Mesenchymal stem cell (in vitro differentiated cells and primary cell): ENCODE measurements around the gene CYP46A1.

ENCODE experiments used
- DNase-seq: peaks from one replicate; pipeline ENCODE4 v3.0.0-alpha.2; 2013
- H2AFZ ChIP-seq: one replicate; pipeline ENCODE4 v1.6.1; 2013; ENCODE audit warnings: low read depth, mild to moderate bottlenecking, control low read depth, inconsistent platforms, low read length, moderate library complexity
- H2AK5ac ChIP-seq: 2 replicates; pipeline ENCODE4 v1.6.1; 2013; ENCODE audit warnings: low read length, moderate library complexity, mild to moderate bottlenecking, inconsistent platforms; ENCODE audit not compliant: severe bottlenecking
- H2BK120ac ChIP-seq: one replicate; pipeline ENCODE4 v1.6.1; 2013; ENCODE audit warnings: low read depth, mild to moderate bottlenecking, inconsistent platforms, low read length, moderate library complexity
- H2BK12ac ChIP-seq, 2 experiments: one replicate each; pipeline ENCODE4 v1.6.1; 2013; ENCODE audit warnings: inconsistent platforms in 2 of 2, low read length in 2 of 2, mild to moderate bottlenecking in 2 of 2, moderate library complexity in 2 of 2, control low read depth in 1 of 2
- H2BK15ac ChIP-seq: one replicate; pipeline ENCODE4 v1.6.1; 2013; ENCODE audit warnings: mild to moderate bottlenecking, low read depth, inconsistent platforms; ENCODE audit not compliant: poor library complexity, severe bottlenecking
- H2BK5ac ChIP-seq: 2 replicates; pipeline ENCODE4 v1.6.1; 2013; ENCODE audit warnings: low read depth, mild to moderate bottlenecking, low read length, control low read depth, inconsistent platforms; ENCODE audit not compliant: poor library complexity, severe bottlenecking
- H3K14ac ChIP-seq, 2 experiments: one replicate each; pipeline ENCODE4 v1.6.1; 2013; ENCODE audit warnings: inconsistent platforms in 2 of 2, low read length in 2 of 2, control low read depth in 1 of 2, mild to moderate bottlenecking in 1 of 2, moderate library complexity in 1 of 2
- H3K18ac ChIP-seq, 2 experiments: one replicate each; pipeline ENCODE4 v1.6.1; 2013; ENCODE audit warnings: inconsistent platforms in 2 of 2, low read length in 2 of 2, control low read depth in 1 of 2, low read depth in 1 of 2, mild to moderate bottlenecking in 1 of 2
- H3K23ac ChIP-seq, 2 experiments: one replicate each; pipeline ENCODE4 v1.6.1; 2013; ENCODE audit warnings: inconsistent platforms in 2 of 2, low read length in 2 of 2, mild to moderate bottlenecking in 2 of 2, moderate library complexity in 2 of 2, control low read depth in 1 of 2
- H3K27ac ChIP-seq: 2 replicates; pipeline ENCODE4 v1.5.1; 2013; ENCODE audit warnings: mild to moderate bottlenecking, moderate library complexity, low read length, control low read depth, inconsistent platforms; ENCODE audit not compliant: poor library complexity, severe bottlenecking
- H3K27me3 ChIP-seq, 2 experiments: 2 replicates each; pipeline versions ENCODE4 v1.6.1 to v1.7.0; 2013; ENCODE audit warnings: low read length in 2 of 2, mild to moderate bottlenecking in 2 of 2, moderate library complexity in 2 of 2, control low read depth in 1 of 2, inconsistent platforms in 1 of 2; ENCODE audit not compliant: control insufficient read depth in 1 of 2, insufficient read depth in 1 of 2
- H3K36me3 ChIP-seq, 2 experiments: 2 replicates each; pipeline versions ENCODE4 v1.6.1 to v1.7.0; 2013; ENCODE audit warnings: low read length in 2 of 2, control low read depth in 1 of 2, inconsistent platforms in 1 of 2, low read depth in 1 of 2, mild to moderate bottlenecking in 1 of 2; ENCODE audit not compliant: insufficient read depth in 2 of 2, control insufficient read depth in 1 of 2
- H3K4ac ChIP-seq, 2 experiments: one replicate each; pipeline ENCODE4 v1.6.1; 2013; ENCODE audit warnings: inconsistent platforms in 2 of 2, low read length in 2 of 2, mild to moderate bottlenecking in 2 of 2, moderate library complexity in 2 of 2, control low read depth in 1 of 2, low read depth in 1 of 2
- H3K4me1 ChIP-seq: 2 replicates; pipeline ENCODE4 v1.6.1; 2013; ENCODE audit warnings: low read depth, low read length, control low read depth; ENCODE audit not compliant: control insufficient read depth, insufficient read depth
- H3K4me2 ChIP-seq: 2 replicates; pipeline ENCODE4 v1.6.1; 2013; ENCODE audit warnings: low read length, mild to moderate bottlenecking, inconsistent platforms; ENCODE audit not compliant: poor library complexity, severe bottlenecking
- H3K4me3 ChIP-seq, 2 experiments: 2 replicates each; pipeline versions ENCODE4 v1.5.1 to v1.7.0; 2013; ENCODE audit warnings: low read length in 2 of 2, mild to moderate bottlenecking in 2 of 2, control low read depth in 1 of 2, low read depth in 1 of 2; ENCODE audit not compliant: insufficient read depth in 1 of 2
- H3K79me1 ChIP-seq: replicated peaks from 2 replicates; pipeline ENCODE4 v1.6.1; 2013; ENCODE audit warnings: mild to moderate bottlenecking, control low read depth, low read length, inconsistent platforms; ENCODE audit not compliant: poor library complexity, severe bottlenecking
- H3K9ac ChIP-seq: 2 replicates; pipeline ENCODE4 v1.7.0; 2013; ENCODE audit warnings: mild to moderate bottlenecking, low read length, moderate library complexity
- H3K9me3 ChIP-seq: 2 replicates; pipeline ENCODE4 v1.7.0; 2013; ENCODE audit warnings: mild to moderate bottlenecking, low read length; ENCODE audit not compliant: control insufficient read depth
- H4K8ac ChIP-seq: one replicate; pipeline ENCODE4 v1.6.1; 2013; ENCODE audit warnings: inconsistent platforms, mild to moderate bottlenecking, low read length, moderate library complexity
- H4K91ac ChIP-seq: one replicate; pipeline ENCODE4 v1.6.1; 2013; ENCODE audit warnings: mild to moderate bottlenecking, low read length, inconsistent platforms
- WGBS: methylation state at CpG from one replicate; pipeline ENCODE4 v1.1.7; 2013; ENCODE audit warnings: mixed read lengths; 5-methylcytosine and 5-hydroxymethylcytosine counted together

CYP46A1 gene

DNA sequence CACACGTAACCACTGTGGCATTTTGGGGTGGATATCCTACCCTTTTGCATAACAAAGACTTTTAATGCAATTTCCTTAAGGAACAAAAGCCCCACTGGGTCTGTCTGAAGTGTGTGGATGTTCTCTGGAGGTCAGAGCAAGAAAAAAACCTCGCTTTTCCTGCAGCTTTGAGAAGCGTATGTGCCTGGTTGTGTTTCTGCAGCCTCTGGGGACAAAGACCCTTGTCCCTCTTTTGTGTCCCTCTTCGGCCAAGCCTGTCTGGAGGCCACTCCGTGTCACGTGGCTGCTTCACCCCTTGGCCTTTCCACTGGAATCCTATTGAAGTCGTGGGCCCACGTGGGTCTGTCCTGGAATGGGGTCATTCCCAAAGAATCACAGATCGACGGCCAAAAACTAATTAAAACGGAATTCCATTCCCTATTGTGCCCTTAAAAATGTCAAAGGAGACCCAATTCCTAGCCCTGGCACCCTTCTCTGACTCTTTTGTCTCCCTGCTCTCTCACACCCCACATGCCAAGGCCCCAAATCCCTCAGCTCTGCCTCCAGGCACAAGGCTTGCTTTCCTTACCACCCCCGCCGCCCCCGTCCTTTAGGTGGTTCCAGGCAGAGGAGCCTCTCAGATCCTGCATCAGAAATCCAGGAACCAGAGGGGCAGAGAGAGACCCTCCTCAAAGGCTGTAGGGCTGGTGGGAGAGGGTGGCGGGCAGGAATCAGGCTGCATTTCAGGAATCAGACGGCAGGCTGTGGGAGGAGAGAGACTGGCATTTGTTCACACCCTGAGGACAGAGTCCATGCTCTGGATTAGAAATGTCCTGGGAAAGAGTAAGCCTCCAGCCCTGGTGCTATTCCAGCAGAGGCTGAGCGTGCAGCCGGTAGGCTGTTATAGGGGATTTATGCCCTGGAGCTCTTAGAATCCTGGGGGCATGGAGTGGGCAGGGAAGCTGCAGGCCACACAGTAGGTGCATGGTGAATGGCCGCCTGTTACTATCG is 12.6 kb upstream of the CYP46A1 start:
- WGBS: 59% methylated on average over 19 of the region's 20 CpGs
- H3K27ac ChIP-seq: no peak overlapping the region
- H4K8ac ChIP-seq: no peak overlapping the region
- H4K91ac ChIP-seq: peak overlapping the region; percentile 18
- H3K14ac ChIP-seq: no peak overlapping the region
- H3K4me3 ChIP-seq: peak overlapping the region in 1 of 2 experiments; percentile 7
- H2BK12ac ChIP-seq: no peak overlapping the region
- H3K79me1 ChIP-seq: no peaks in the 10 kb centered on the region
- H2BK5ac ChIP-seq: no peak overlapping the region
- H2AK5ac ChIP-seq: no peak overlapping the region
- H2AFZ ChIP-seq: no peak overlapping the region
- no peaks in the 10 kb centered on the region for H3K9me3 ChIP-seq
- DNase-seq: no peak
- no peak overlapping the region for H3K4ac ChIP-seq
- H3K9ac ChIP-seq: peak overlapping the region; percentile 12
- peaks cover 4 to 10% of the 10 kb centered on the region in 2 experiments for H3K27me3 ChIP-seq
- H2BK120ac ChIP-seq: no peak overlapping the region
- H3K36me3 ChIP-seq: peaks cover 0 to 2% of the 10 kb centered on the region in 2 experiments
- no peak overlapping the region for H3K4me2 ChIP-seq
- no peak overlapping the region for H3K23ac ChIP-seq
- no peak overlapping the region for H3K18ac ChIP-seq
- H2BK15ac ChIP-seq: no peak overlapping the region
- no peaks in the 10 kb centered on the region for H3K4me1 ChIP-seq

DNA sequence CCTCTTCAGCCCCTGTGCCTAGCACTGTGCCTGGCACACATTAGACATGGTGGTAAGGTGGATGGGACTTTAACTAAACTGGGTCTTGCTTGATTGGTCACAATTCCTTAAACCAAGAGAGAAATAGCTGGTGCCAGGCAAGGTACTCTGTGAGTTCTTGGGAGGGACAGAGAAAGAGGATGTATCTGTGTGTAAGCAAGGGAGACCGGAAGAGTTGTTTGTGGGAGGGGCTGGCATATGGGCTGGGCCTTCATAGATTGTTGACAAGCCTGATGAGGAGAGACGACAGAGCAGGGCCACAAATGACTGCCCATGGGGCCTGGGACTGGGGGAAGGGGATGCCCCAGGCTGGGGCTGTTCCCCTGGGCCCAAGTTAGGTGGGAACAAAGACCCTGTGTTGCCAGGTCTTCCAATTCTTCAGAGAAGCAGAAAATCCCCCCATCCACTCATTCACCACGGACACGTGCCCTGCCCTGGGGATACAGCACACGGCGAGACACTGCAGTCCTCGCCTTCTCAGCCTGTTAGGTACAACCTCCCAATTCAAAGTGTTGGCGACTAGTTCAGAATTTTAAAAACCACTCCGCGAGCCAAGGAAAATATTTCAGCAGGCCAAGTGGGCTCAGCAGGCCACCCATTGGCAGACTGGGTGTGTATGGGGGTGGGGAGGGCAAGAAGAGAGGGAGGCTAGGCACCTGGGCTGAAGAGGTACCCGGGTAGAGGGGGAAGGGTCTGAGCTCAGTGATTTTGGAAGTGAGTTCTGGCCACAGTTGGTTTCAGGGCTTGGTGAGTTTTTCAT is 11.4 kb upstream of the CYP46A1 start:
- Histone ChIP-seq H3K27ac (no peak overlapping the region), H2AFZ (no peak overlapping the region), H4K91ac (no peak overlapping the region), H3K14ac (no peak overlapping the region), H3K36me3 (peaks cover 0 to 5% of the 10 kb centered on the region in 2 experiments), H3K23ac (no peak overlapping the region), H3K27me3 (peaks cover 4 to 7% of the 10 kb centered on the region in 2 experiments), H3K4ac (no peak overlapping the region), H3K4me2 (no peak overlapping the region), H2BK12ac (no peak overlapping the region), H3K4me3 (no peak overlapping the region), H2BK15ac (no peak overlapping the region), H2BK120ac (no peak overlapping the region), H3K9ac (no peak overlapping the region), H3K4me1 (no peaks in the 10 kb centered on the region), H2BK5ac (no peak overlapping the region), H3K9me3 (peaks cover 8% of the 10 kb centered on the region), H3K79me1 (no peaks in the 10 kb centered on the region), H2AK5ac (no peak overlapping the region), H4K8ac (no peak overlapping the region), H3K18ac (peak overlapping the region in 1 of 2 experiments; percentile 21)
- DNase-seq: no peak
- WGBS: 79% methylated on average over 11 of the region's 11 CpGs

DNA sequence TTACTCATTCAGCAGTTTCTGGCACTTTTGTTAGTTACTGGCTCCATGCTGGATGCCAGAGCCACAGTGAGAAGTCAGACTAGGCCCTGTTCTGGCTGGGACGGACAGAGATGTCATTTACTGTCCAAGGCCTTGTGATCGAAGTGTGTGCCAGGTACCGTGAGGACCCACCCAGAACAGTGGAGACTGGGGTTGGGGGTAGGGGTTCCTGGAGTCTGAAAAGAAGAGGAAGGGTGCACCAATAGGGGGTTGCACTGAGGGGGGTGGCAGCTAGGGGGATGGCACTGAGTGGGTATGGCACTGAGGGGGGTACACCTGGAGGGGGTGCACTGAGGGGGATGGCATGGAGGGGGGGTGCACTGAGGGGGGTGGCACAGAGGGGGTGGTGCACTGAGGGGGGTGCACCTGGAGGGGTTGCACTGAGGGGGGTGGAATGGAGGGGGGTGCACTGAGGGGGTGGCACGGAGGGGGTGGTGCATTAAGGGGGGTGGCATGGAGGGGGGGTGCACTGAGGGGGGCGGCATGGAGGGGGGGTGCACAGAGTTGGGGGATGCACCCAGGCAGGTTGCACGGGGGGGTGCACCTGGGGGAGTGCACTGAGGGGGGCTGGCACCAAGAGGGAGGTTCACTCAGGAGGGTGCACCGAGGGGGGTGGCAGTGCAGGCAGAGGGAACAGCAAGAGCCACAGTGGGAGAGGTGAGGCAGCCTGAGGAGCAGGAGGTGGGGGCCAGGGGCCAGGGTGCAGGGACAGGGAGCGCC is 10.6 kb upstream of the CYP46A1 start:
- Histone ChIP-seq H3K4me1 (no peaks in the 10 kb centered on the region), H3K9me3 (peaks cover 16% of the 10 kb centered on the region), H2AK5ac (no peak overlapping the region), H3K14ac (no peak overlapping the region), H3K4ac (no peak overlapping the region), H3K23ac (no peak overlapping the region), H2BK12ac (no peak overlapping the region), H3K9ac (no peak overlapping the region), H4K91ac (no peak overlapping the region), H3K36me3 (peaks cover 0 to 5% of the 10 kb centered on the region in 2 experiments), H3K4me2 (no peak overlapping the region), H3K18ac (no peak overlapping the region), H2BK15ac (no peak overlapping the region), H3K79me1 (no peaks in the 10 kb centered on the region), H3K27ac (no peak overlapping the region), H2BK5ac (no peak overlapping the region), H2BK120ac (no peak overlapping the region), H3K4me3 (no peak overlapping the region), H2AFZ (no peak overlapping the region), H3K27me3 (peaks cover 4 to 7% of the 10 kb centered on the region in 2 experiments), H4K8ac (no peak overlapping the region)
- 92% methylated on average over 8 of the region's 8 CpGs for WGBS
- no peak for DNase-seq
